PC-9 (cell line): ENCODE measurements around the gene TEKT2. TPM values are rescaled to one million over a fixed set of nuclear protein-coding genes. Genes with fewer than 3 reads are reported as not detected.

Experiments
- BruUV-seq: library from RNA; stranded (reverse); fragments of 400-500 nt; replicated peaks from 2 replicates; lab custom pipeline; 2021; lab: Mats Ljungman, UMichigan
- CTCF ChIA-PET: fragments of 300-600 bp; sonication (Branson Sonifier 250); formaldehyde crosslinking; loops from one replicate; lab custom pipeline; 2022; ENCODE audit warnings: antibody characterized with exemption; lab: Charles Lee
- POLR2A ChIA-PET: fragments of 300-600 bp; sonication (Branson Sonifier 250); formaldehyde crosslinking; loops from one replicate; lab custom pipeline; 2022; ENCODE audit warnings: antibody characterized with exemption; ENCODE audit not compliant: unreplicated experiment; lab: Charles Lee
- DNase-seq, 2 experiments: peaks; one replicate each; pipeline versions ENCODE4 v3.0.0 to v3.0.0-alpha.2; 2015 to 2022; ENCODE audit warnings: mixed read lengths in 1 of 2
- H2AFZ ChIP-seq: fragments of 200-600 bp; sonication (generic); 2 replicates; pipeline ENCODE4 v1.8.1; 2017; ENCODE audit warnings: antibody characterized with exemption
- H3F3A ChIP-seq: fragments of 200-600 bp; sonication (generic); 2 replicates; pipeline ENCODE4 v1.8.1; 2017; ENCODE audit warnings: antibody characterized with exemption, mild to moderate bottlenecking, low read depth; ENCODE audit not compliant: insufficient read depth
- H3K27ac ChIP-seq: fragments of 200-600 bp; sonication (generic); 2 replicates; pipeline ENCODE4 v1.6.1; 2016; ENCODE audit warnings: mixed run types
- H3K27me3 ChIP-seq: fragments of 200-600 bp; sonication (generic); 2 replicates; pipeline ENCODE4 v1.6.1; 2016; ENCODE audit warnings: low read depth, mixed run types; ENCODE audit not compliant: insufficient read depth
- H3K36me3 ChIP-seq: fragments of 200-600 bp; sonication (generic); 2 replicates; pipeline ENCODE4 v1.6.1; 2016; ENCODE audit warnings: low read depth, mixed run types
- H3K4me1 ChIP-seq: fragments of 200-600 bp; sonication (generic); replicated peaks from 2 replicates; pipeline ENCODE4 v1.6.1; 2016; ENCODE audit warnings: mixed run types; ENCODE audit not compliant: insufficient read depth
- H3K4me2 ChIP-seq: fragments of 200-600 bp; sonication (generic); 2 replicates; pipeline ENCODE4 v1.6.1; 2017; ENCODE audit warnings: mixed run types
- H3K4me3 ChIP-seq: fragments of 200-600 bp; sonication (generic); 2 replicates; pipeline ENCODE4 v1.6.1; 2016; ENCODE audit warnings: mixed run types
- H3K79me2 ChIP-seq: fragments of 200-600 bp; sonication (generic); 2 replicates; pipeline ENCODE4 v1.6.1; 2017; ENCODE audit warnings: low read depth, mixed run types
- H3K9me2 ChIP-seq: fragments of 200-600 bp; sonication (generic); 2 replicates; pipeline ENCODE4 v1.8.1; 2017; ENCODE audit warnings: mild to moderate bottlenecking; ENCODE audit not compliant: insufficient read depth
- H3K9me3 ChIP-seq: fragments of 200-600 bp; sonication (generic); 2 replicates; pipeline ENCODE4 v1.8.1; 2016; ENCODE audit warnings: low read depth; ENCODE audit not compliant: insufficient read depth
- H4K20me1 ChIP-seq: fragments of 200-600 bp; sonication (generic); 2 replicates; pipeline ENCODE4 v1.8.1; 2017; ENCODE audit not compliant: insufficient read depth
- EZH2 ChIP-seq: fragments of 200-600 bp; sonication (generic); IDR thresholded peaks from 2 replicates; pipeline ENCODE4 v1.8.0; 2017; ENCODE audit warnings: antibody characterized with exemption, low read depth
- intact Hi-C: fragments of 100-400 bp; cut with micrococcal nuclease; formaldehyde crosslinking; loops from one replicate; pipeline ENCODE4 v1.10.0; 2022; ENCODE audit not compliant: unreplicated experiment
- total RNA-seq: library from RNA; stranded (reverse); gene quantifications from 2 replicates; pipeline ENCODE4 v1.2.3, GENCODE V29; 2021
- TF ChIP-seq, protein P1 (sequence below): fragments of 200-600 bp; sonication (generic); conservative IDR thresholded peaks from 2 replicates; pipeline ENCODE4 v1.6.1; 2017; ENCODE audit warnings: mixed run types, antibody characterized with exemption, mild to moderate bottlenecking, moderate library complexity

TEKT2 gene
- total RNA-seq, 1 experiment from 2014 or later: 1.1 TPM

DNA sequence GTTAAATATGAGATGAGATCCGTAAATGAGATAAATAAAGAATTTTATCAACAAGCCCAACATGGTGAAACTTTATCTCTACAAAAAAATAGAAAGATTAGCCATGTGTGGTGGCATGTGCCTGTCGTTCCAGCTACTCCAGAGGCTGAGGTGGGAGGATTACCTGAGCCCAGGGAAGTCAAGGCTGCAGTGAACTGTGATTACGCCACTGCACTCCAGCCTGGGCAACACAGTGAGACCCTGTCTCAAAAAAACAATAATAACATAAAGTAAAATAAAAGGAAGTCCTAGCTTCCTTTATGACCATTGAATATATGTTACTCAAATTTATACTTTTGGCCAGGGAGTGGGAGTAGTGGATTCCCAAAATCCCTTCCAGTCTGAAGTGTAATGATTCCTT is 48.7 kb upstream of the TEKT2 start:
- BruUV-seq: no TSS peak
- no peak for TF ChIP-seq EZH2
- TF ChIP-seq, protein P1, sequence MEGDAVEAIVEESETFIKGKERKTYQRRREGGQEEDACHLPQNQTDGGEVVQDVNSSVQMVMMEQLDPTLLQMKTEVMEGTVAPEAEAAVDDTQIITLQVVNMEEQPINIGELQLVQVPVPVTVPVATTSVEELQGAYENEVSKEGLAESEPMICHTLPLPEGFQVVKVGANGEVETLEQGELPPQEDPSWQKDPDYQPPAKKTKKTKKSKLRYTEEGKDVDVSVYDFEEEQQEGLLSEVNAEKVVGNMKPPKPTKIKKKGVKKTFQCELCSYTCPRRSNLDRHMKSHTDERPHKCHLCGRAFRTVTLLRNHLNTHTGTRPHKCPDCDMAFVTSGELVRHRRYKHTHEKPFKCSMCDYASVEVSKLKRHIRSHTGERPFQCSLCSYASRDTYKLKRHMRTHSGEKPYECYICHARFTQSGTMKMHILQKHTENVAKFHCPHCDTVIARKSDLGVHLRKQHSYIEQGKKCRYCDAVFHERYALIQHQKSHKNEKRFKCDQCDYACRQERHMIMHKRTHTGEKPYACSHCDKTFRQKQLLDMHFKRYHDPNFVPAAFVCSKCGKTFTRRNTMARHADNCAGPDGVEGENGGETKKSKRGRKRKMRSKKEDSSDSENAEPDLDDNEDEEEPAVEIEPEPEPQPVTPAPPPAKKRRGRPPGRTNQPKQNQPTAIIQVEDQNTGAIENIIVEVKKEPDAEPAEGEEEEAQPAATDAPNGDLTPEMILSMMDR: no peak
- Histone ChIP-seq H3K9me2 (no peaks in the 10 kb centered on the region), H3K4me3 (no peak overlapping the region), H3K79me2 (no peaks in the 10 kb centered on the region), H3K9me3 (no peaks in the 10 kb centered on the region), H3K36me3 (peaks cover 7% of the 10 kb centered on the region), H3K27ac (peak overlapping the region; percentile 94), H2AFZ (no peak overlapping the region), H3K27me3 (no peaks in the 10 kb centered on the region), H3F3A (peaks cover 28% of the 10 kb centered on the region), H3K4me1 (peaks cover 24% of the 10 kb centered on the region), H3K4me2 (peak overlapping the region; percentile 62), H4K20me1 (no peaks in the 10 kb centered on the region)
- ChIA-PET CTCF (no interaction called here), POLR2A (interaction anchor here (0.7 kb wide), 1 partner anchor 105 kb away, joined by 3 read pairs; the partner anchor contains the start of gene AGO3)
- intact Hi-C loops: no loop called here
- no peak for DNase-seq

DNA sequence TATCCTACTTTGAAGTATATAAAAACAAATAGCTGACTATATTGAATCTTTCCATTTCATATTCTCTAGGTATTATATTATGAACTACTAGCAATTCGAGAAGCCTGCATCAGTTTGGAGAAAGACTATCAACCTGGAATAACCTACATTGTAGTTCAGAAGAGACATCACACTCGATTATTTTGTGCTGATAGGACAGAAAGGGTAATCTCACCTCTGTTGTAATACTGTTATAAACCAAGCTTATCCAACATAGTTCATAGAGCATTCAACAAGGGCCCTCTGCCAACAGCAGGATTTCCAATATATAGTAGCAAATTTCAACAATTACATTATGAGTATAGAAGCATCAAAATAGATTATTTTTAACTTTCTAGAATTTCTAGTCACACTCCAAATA is 43.7 kb upstream of the TEKT2 start:
- H3K4me2 ChIP-seq: no peak overlapping the region
- no peaks in the 10 kb centered on the region for H3K9me3 ChIP-seq
- DNase-seq: no peak
- no peaks in the 10 kb centered on the region for H3K27me3 ChIP-seq
- ChIA-PET POLR2A (interaction anchor here (0.7 kb wide), 1 partner anchor 1980 kb away, joined by 4 read pairs; no protein-coding TSS in a partner anchor), CTCF (no interaction called here)
- no peaks in the 10 kb centered on the region for H3K79me2 ChIP-seq
- H3F3A ChIP-seq: peaks cover 9% of the 10 kb centered on the region
- peaks cover 5% of the 10 kb centered on the region for H3K4me1 ChIP-seq
- H2AFZ ChIP-seq: no peak overlapping the region
- no peak overlapping the region for H3K27ac ChIP-seq
- intact Hi-C loops: no loop called here
- no TSS peak for BruUV-seq
- no peak overlapping the region for H3K4me3 ChIP-seq
- TF ChIP-seq, protein P1: no peak
- TF ChIP-seq EZH2: no peak
- H3K36me3 ChIP-seq: peaks cover 29% of the 10 kb centered on the region
- no peaks in the 10 kb centered on the region for H3K9me2 ChIP-seq
- H4K20me1 ChIP-seq: no peaks in the 10 kb centered on the region

DNA sequence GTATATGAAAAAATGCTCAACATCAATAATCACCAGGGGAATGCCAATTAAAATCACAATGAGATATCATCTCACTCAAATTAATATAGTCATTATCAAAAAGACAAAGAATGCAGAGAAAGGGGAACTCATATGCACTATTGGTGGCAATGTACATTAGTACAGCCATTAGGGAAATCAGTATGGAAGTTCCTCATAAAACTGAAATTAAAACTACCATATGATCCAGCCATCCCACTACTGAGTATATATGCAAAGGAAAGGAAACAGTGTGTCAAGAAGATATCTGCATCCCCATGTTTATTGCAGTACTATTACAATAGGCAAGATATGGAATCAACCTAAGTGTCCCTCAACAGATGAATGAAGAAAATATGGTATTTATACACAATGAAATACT is 32.1 kb upstream of the TEKT2 start:
- Histone ChIP-seq H3K27me3 (no peaks in the 10 kb centered on the region), H3K4me1 (no peaks in the 10 kb centered on the region), H4K20me1 (no peaks in the 10 kb centered on the region), H3K79me2 (no peaks in the 10 kb centered on the region), H3K9me3 (no peaks in the 10 kb centered on the region), H3K9me2 (no peaks in the 10 kb centered on the region; the same call in 1 of the 2 replicates), H3K36me3 (peaks cover 11% of the 10 kb centered on the region; the same call in 1 of the 2 replicates), H2AFZ (no peak overlapping the region), H3K4me3 (no peak overlapping the region), H3K4me2 (no peak overlapping the region), H3F3A (no peaks in the 10 kb centered on the region), H3K27ac (no peak overlapping the region; the same call in 1 of the 2 replicates)
- CTCF ChIA-PET: no interaction called here
- POLR2A ChIA-PET: no interaction called here
- TF ChIP-seq EZH2: no peak
- TF ChIP-seq, protein P1: no peak
- no peak for DNase-seq
- no TSS peak for BruUV-seq
- intact Hi-C loops: no loop called here
